Prostate gland (tissue), 2 donors: ENCODE measurements around the gene UNC50. TPM values are rescaled to one million over a fixed set of nuclear protein-coding genes. Genes with fewer than 3 reads are reported as not detected.
"Not testable (repeated sequence)": the region's sequence is repeated elsewhere in the genome, so short reads cannot be mapped to it uniquely, and the experiment has no call there.

Experiments
- DNase-seq: peaks from one replicate; pipeline ENCODE4 v3.0.0-alpha.2; 2019; ENCODE audit warnings: low spot score
- H3K27ac ChIP-seq, 2 donors: fragments of 200-600 bp; sonication (generic); 2 replicates each; pipeline ENCODE4 v1.5.1; 2017 to 2019
- H3K27me3 ChIP-seq: fragments of 200-600 bp; sonication (generic); replicated peaks from 2 replicates; pipeline ENCODE4 v1.5.1; 2019; ENCODE audit not compliant: insufficient read depth
- H3K36me3 ChIP-seq, 2 donors: fragments of 200-600 bp; sonication (generic); 1 replicate in 1 of 2; 2 replicates in 1 of 2; pipeline versions ENCODE4 v1.5.1 to v1.8.1; 2017 to 2019
- H3K4me1 ChIP-seq: fragments of 200-600 bp; sonication (generic); replicated peaks from 2 replicates; pipeline ENCODE4 v1.5.1; 2019
- H3K4me3 ChIP-seq, 2 donors: fragments of 200-600 bp; sonication (generic); 2 replicates each; pipeline ENCODE4 v1.5.1; 2017 to 2019
- H3K9me3 ChIP-seq: fragments of 200-600 bp; sonication (generic); 2 replicates; pipeline ENCODE4 v1.5.1; 2017
- POLR2A ChIP-seq: fragments of 450-650 bp; IDR thresholded peaks from one replicate; pipeline ENCODE4 v1.6.1; 2016; ENCODE audit warnings: antibody characterized with exemption, mild to moderate bottlenecking
- POLR2AphosphoS5 ChIP-seq: sonication (generic); formaldehyde crosslinking; IDR thresholded peaks from one replicate; pipeline ENCODE4 v1.6.1; 2017; ENCODE audit warnings: antibody characterized with exemption
- WGBS: methylation state at CpG from one replicate; pipeline ENCODE4 v1.1.5; 2018; 5-methylcytosine and 5-hydroxymethylcytosine counted together
- intact Hi-C: fragments of 100-400 bp; cut with DNase I; formaldehyde crosslinking; loops from one replicate; pipeline ENCODE4 v1.14.2; 2022
- total RNA-seq, 2 donors: library from RNA; depleted of rRNA; stranded (reverse); fragments of >200 nt; gene quantifications; one replicate each; pipeline ENCODE4 v1.1.0, GENCODE V29; 2016
- TF ChIP-seq, protein P1 (sequence below), 4 experiments: fragments of 200-600 bp in 2 of 4; fragments of 450-650 bp in 2 of 4; sonication (generic) in 2 of 4; IDR thresholded peaks; 1 replicate in 3 of 4; 2 replicates in 1 of 4; pipeline ENCODE4 v1.5.1; 2016 to 2019; ENCODE audit warnings: antibody characterized with exemption in 4 of 4, mild to moderate bottlenecking in 2 of 4, moderate library complexity in 2 of 4

The UNC50 gene
- total RNA-seq, 2 donors from 2014 or later, result 42.5 to 49.9 TPM

GRCh38 chr2:98589489-98589888 lies 18.9 kb upstream of the UNC50 start:
- H3K4me1 ChIP-seq, result no peaks in the 10 kb centered on the region

GRCh38 chr2:98592565-98592964 lies 15.8 kb upstream of the UNC50 start:
- Histone ChIP-seq H3K27ac (no peak overlapping the region), H3K36me3 (no peaks in the 10 kb centered on the region), H3K4me3 (no peak overlapping the region), H3K27me3 (no peaks in the 10 kb centered on the region), H3K9me3 (no peaks in the 10 kb centered on the region), H3K4me1 (no peaks in the 10 kb centered on the region)
- DNase-seq, result no peak
- WGBS, result 97% methylated on average over 8 of the region's 8 CpGs
- intact Hi-C loops, result no loop called here
- TF ChIP-seq POLR2A (no peak), POLR2AphosphoS5 (no peak)
- TF ChIP-seq, protein P1, sequence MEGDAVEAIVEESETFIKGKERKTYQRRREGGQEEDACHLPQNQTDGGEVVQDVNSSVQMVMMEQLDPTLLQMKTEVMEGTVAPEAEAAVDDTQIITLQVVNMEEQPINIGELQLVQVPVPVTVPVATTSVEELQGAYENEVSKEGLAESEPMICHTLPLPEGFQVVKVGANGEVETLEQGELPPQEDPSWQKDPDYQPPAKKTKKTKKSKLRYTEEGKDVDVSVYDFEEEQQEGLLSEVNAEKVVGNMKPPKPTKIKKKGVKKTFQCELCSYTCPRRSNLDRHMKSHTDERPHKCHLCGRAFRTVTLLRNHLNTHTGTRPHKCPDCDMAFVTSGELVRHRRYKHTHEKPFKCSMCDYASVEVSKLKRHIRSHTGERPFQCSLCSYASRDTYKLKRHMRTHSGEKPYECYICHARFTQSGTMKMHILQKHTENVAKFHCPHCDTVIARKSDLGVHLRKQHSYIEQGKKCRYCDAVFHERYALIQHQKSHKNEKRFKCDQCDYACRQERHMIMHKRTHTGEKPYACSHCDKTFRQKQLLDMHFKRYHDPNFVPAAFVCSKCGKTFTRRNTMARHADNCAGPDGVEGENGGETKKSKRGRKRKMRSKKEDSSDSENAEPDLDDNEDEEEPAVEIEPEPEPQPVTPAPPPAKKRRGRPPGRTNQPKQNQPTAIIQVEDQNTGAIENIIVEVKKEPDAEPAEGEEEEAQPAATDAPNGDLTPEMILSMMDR (IDR thresholded peaks at IDR 0.05), result no peak

More at GRCh38 chr2:98589489-98589888, 18.9 kb upstream of the UNC50 start:
- Histone ChIP-seq H3K36me3 (no peaks in the 10 kb centered on the region), H3K4me3 (no peak overlapping the region), H3K27ac (no peak overlapping the region), H3K27me3 (no peaks in the 10 kb centered on the region), H3K9me3 (no peaks in the 10 kb centered on the region)
- WGBS, result 88% methylated on average over 4 of the region's 4 CpGs
- TF ChIP-seq POLR2A, result no peak
- TF ChIP-seq POLR2AphosphoS5, result no peak
- TF ChIP-seq, protein P1 (IDR thresholded peaks at IDR 0.05), result no peak
- DNase-seq, result no peak
- intact Hi-C loops, result no loop called here

- 90% methylated on average over 4 of the region's 4 CpGs for WGBS
- H3K9me3 ChIP-seq, H3K27ac ChIP-seq, DNase-seq, H3K4me1 ChIP-seq, H3K4me3 ChIP-seq, intact Hi-C loops, H3K27me3 ChIP-seq, H3K36me3 ChIP-seq: not testable (repeated sequence)
Measured at GRCh38 chr2:98594665-98595064, 13.7 kb upstream of the UNC50 start.

- H3K9me3 ChIP-seq, result no peaks in the 10 kb centered on the region
- H3K4me1 ChIP-seq, result no peaks in the 10 kb centered on the region
- DNase-seq, result no peak
- no peaks in the 10 kb centered on the region for H3K36me3 ChIP-seq
- H3K27ac ChIP-seq, result no peak overlapping the region
- no peak overlapping the region for H3K4me3 ChIP-seq
- H3K27me3 ChIP-seq, result no peaks in the 10 kb centered on the region
- intact Hi-C loops, result no loop called here
- TF ChIP-seq POLR2A, result no peak
- TF ChIP-seq, protein P1 (IDR thresholded peaks at IDR 0.05), result no peak
- no peak for TF ChIP-seq POLR2AphosphoS5
- 89% methylated on average over 1 of the region's 1 CpG for WGBS
Measured at GRCh38 chr2:98598781-98599428, 9.5 kb upstream of the UNC50 start.

DNA sequence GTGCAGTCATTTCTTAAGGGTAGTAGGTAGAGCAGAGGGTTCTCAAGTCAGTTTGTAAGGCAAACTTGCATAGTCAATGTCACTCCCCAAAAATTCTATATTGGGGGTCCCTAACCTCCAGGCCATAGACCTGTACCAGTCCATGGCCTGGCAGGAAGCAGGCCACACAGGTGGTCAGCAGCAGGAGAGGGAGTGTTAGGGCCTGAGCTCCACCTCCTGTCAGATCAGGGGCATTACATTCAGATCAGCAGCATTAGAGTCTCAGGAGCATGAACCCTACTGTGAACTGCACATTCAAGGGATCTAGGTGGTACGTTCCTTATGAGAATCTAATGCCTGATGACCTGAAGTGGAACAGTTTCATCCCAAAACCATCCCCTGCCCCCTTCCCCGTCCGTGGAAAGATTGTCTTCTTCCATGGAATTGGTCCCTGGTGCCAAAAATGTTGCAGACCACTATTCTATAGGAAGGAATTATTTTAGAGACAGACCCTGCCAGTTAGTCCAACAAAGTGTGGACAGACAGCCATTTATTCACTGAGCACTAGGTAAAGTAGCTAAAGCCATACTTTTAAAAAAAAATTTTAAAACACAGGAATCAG lies 6.8 kb upstream of the UNC50 start:
- intact Hi-C loops, result no loop called here
- H3K27ac ChIP-seq, result no peak overlapping the region
- no peak for TF ChIP-seq POLR2AphosphoS5
- TF ChIP-seq POLR2A, result no peak
- TF ChIP-seq, protein P1 (IDR thresholded peaks at IDR 0.05), result peak in 3 of 4 experiments; percentile 14 to 55 (median 42)
- WGBS, result 86% methylated on average over 3 of the region's 3 CpGs
- no peak for DNase-seq
- no peaks in the 10 kb centered on the region for H3K9me3 ChIP-seq
- no peaks in the 10 kb centered on the region for H3K4me1 ChIP-seq
- no peak overlapping the region for H3K4me3 ChIP-seq
- no peaks in the 10 kb centered on the region for H3K36me3 ChIP-seq
- H3K27me3 ChIP-seq, result no peaks in the 10 kb centered on the region
